Immature natural killer cell (primary cell): ENCODE data around the gene HPSE2. TPM values are rescaled to one million over a fixed set of nuclear protein-coding genes. Genes with fewer than 3 reads are reported as not detected.
"Not testable (repeated sequence)": the region's sequence is repeated elsewhere in the genome, so short reads cannot be mapped to it uniquely, and the experiment has no call there.

Experiments
- DNase-seq, 3 donors: peaks; one replicate each; pipeline ENCODE4 v3.0.0; 2022; ENCODE audit warnings: mixed read lengths in 1 of 3
- H3K27ac Mint-ChIP-seq, 6 donors: one replicate each; pipeline ENCODE4 v1.8.0; 2020; ENCODE audit warnings: mixed read lengths in 6 of 6, mild to moderate bottlenecking in 5 of 6, inconsistent platforms in 4 of 6, moderate library complexity in 3 of 6
- H3K27me3 Mint-ChIP-seq, 3 donors: one replicate each; pipeline ENCODE4 v1.8.0; 2020 to 2021; ENCODE audit warnings: low read depth in 3 of 3, mild to moderate bottlenecking in 3 of 3, mixed read lengths in 3 of 3, moderate library complexity in 3 of 3, inconsistent platforms in 1 of 3
- H3K36me3 Mint-ChIP-seq, 3 donors: one replicate each; pipeline ENCODE4 v1.8.0; 2020; ENCODE audit warnings: mixed read lengths in 3 of 3, inconsistent platforms in 2 of 3, mild to moderate bottlenecking in 2 of 3
- H3K4me1 Mint-ChIP-seq, 2 donors: one replicate each; pipeline ENCODE4 v1.8.0; 2020; ENCODE audit warnings: inconsistent platforms in 2 of 2, mild to moderate bottlenecking in 2 of 2, mixed read lengths in 2 of 2, moderate library complexity in 1 of 2
- H3K4me3 Mint-ChIP-seq, 5 donors: one replicate each; pipeline ENCODE4 v1.8.0; 2020; ENCODE audit warnings: mild to moderate bottlenecking in 5 of 5, mixed read lengths in 5 of 5, inconsistent platforms in 3 of 5, moderate library complexity in 3 of 5
- H3K9me3 Mint-ChIP-seq, 6 donors: one replicate each; pipeline ENCODE4 v1.8.0; 2020; ENCODE audit warnings: mild to moderate bottlenecking in 6 of 6, mixed read lengths in 6 of 6, inconsistent platforms in 4 of 6, moderate library complexity in 3 of 6
- polyA plus RNA-seq, 3 donors: library from polyadenylated mRNA; unstranded; fragments of 300-500 nt; fragmentation: Illumina TruSeq; gene quantifications; one replicate each; pipeline ENCODE4 v1.2.3, GENCODE V29; 2021

HPSE2 gene
- polyA plus RNA-seq, 3 donors from 2014 or later, result not detected

DNA sequence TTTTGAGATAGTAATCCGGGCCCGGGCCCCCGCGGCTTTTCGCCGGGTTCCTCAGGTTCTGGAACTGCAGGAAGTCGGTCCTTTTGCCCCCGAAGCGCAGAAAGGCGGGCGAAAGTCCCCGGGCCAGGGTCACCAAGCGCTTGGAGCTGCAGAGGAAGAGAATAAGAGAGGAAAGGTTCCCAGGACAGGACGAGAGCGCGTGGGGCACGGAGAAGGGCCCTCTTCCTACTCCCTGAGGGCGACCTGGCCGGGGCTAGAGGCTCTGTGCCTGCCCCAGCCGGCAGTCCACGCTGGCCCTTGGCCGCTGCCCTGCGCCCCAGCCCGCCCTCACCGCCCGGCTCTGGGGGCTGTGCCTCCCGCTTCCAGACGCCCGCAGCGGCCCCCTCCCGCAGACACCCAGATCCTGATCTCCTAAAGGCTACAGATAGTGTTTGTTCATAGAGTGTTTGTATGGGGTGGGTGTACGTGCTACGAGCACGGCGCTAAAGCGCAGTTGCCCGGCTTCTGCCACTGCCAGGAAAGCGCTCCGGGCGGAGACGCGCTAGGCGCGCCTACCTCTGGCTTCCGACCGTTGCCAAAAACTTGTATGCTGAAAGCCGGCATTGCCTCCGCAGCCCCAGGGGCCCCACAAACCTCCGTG is 3.2 kb downstream of the HPSE2 start:
- Mint-ChIP-seq H3K27ac (no peak overlapping the region), H3K36me3 (no peaks in the 10 kb centered on the region), H3K9me3 (no peaks in the 10 kb centered on the region), H3K27me3 (peaks cover 19 to 34% (median 32%) of the 10 kb centered on the region in 3 donors), H3K4me1 (peaks cover 13 to 14% of the 10 kb centered on the region in 2 donors), H3K4me3 (no peak overlapping the region)
- DNase-seq, result no peak

GRCh38 chr10:99224766-99225165 is 10.9 kb downstream of the HPSE2 start:
- no peak for DNase-seq
- Mint-ChIP-seq H3K27me3 (peaks cover 3 to 8% (median 5%) of the 10 kb centered on the region in 3 donors), H3K9me3 (no peaks in the 10 kb centered on the region), H3K36me3 (no peaks in the 10 kb centered on the region), H3K4me1 (no peaks in the 10 kb centered on the region), H3K4me3 (no peak overlapping the region), H3K27ac (no peak overlapping the region)

GRCh38 chr10:99207340-99207739 is 28.3 kb downstream of the HPSE2 start:
- Mint-ChIP-seq H3K27ac (no peak overlapping the region), H3K9me3 (peaks cover 0 to 4% (median 0%) of the 10 kb centered on the region in 6 donors), H3K36me3 (no peaks in the 10 kb centered on the region), H3K4me3 (no peak overlapping the region), H3K4me1 (no peaks in the 10 kb centered on the region), H3K27me3 (no peaks in the 10 kb centered on the region)
- no peak for DNase-seq

DNA sequence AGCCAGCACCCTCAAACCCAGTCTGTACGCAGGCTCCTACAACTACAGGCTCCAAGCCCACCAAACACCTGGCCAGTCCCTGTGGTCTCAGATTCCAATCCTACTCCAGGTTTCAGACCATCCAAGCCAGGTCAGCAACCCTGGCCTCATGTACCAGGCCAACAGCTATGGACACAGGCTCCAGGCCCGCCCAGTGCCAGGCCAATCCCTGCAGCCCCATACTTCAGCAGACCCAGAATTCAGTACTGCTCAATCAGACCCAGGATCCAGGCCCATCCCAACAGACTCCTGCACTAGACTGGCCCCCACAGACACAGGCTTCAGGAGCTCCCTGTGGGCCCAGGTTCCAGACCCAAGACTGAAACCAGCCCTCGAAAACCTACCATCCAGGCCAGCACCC is 32.3 kb downstream of the HPSE2 start:
- H3K4me1 Mint-ChIP-seq, result no peaks in the 10 kb centered on the region

GRCh38 chr10:99172950-99173349 is 62.7 kb downstream of the HPSE2 start:
- Mint-ChIP-seq H3K27ac (no peak overlapping the region), H3K36me3 (no peaks in the 10 kb centered on the region), H3K9me3 (peaks cover 0 to 6% (median 0%) of the 10 kb centered on the region in 6 donors), H3K4me3 (no peak overlapping the region), H3K27me3 (peaks cover 0 to 2% (median 2%) of the 10 kb centered on the region in 3 donors), H3K4me1 (no peaks in the 10 kb centered on the region)
- no peak for DNase-seq

More for the DNA sequence above, 32.3 kb downstream of the HPSE2 start:
- Mint-ChIP-seq H3K36me3 (no peaks in the 10 kb centered on the region), H3K9me3 (peaks cover 0 to 4% (median 0%) of the 10 kb centered on the region in 6 donors), H3K4me3 (no peak overlapping the region), H3K27ac (no peak overlapping the region), H3K27me3 (peaks cover 0 to 2% (median 0%) of the 10 kb centered on the region in 3 donors)
- no peak for DNase-seq

DNA sequence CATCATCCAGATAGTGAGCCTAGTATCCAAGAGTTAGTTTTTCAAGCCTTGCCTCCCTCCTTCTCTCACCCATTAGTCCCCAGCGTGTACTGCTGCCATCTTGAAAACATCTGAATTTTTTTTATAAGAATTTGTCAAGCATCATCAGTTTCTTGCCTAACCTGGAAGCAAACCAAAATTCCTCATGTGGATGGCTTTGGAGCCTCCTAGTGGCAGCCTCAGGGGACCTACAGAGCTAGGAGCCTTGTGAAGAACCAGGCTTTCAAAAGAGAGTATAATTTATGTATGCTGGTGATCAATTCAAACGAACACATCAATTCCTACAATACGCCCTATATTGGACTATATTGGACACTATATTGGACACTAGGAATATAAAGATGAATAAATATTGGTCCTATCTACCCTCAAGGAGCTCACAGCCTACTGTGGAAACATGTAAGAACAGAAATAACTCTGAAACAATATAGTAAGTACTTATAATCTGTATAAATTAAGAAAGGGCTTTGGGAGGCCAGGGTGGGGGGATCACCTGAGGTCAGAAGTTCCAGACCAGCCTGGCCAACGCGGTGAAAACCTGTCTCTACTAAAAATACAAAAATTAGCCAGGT is 63.4 kb downstream of the HPSE2 start:
- Mint-ChIP-seq H3K27ac (no peak overlapping the region), H3K9me3 (peaks cover 0 to 6% (median 0%) of the 10 kb centered on the region in 6 donors), H3K4me1 (no peaks in the 10 kb centered on the region), H3K36me3 (no peaks in the 10 kb centered on the region), H3K4me3 (no peak overlapping the region), H3K27me3 (peaks cover 0 to 2% (median 2%) of the 10 kb centered on the region in 3 donors)
- no peak for DNase-seq

- no peak overlapping the region for H3K27ac Mint-ChIP-seq
- H3K27me3 Mint-ChIP-seq, result peaks cover 0 to 6% (median 2%) of the 10 kb centered on the region in 3 donors
- H3K4me3 Mint-ChIP-seq, result no peak overlapping the region
- H3K4me1 Mint-ChIP-seq, result no peaks in the 10 kb centered on the region
- no peaks in the 10 kb centered on the region for H3K36me3 Mint-ChIP-seq
- peaks cover 0 to 4% (median 0%) of the 10 kb centered on the region in 6 donors for H3K9me3 Mint-ChIP-seq
- DNase-seq, result no peak
These were observed 65.5 kb downstream of the HPSE2 start for GRCh38 chr10:99170116-99170675.

GRCh38 chr10:99161165-99161564 is 74.5 kb downstream of the HPSE2 start:
- no peak overlapping the region for H3K27ac Mint-ChIP-seq

GRCh38 chr10:99143651-99144050 is 92.0 kb downstream of the HPSE2 start:
- Mint-ChIP-seq H3K27me3 (peaks cover 0 to 7% (median 0%) of the 10 kb centered on the region in 3 donors), H3K9me3 (peaks cover 0 to 3% (median 0%) of the 10 kb centered on the region in 6 donors), H3K4me1 (no peaks in the 10 kb centered on the region), H3K4me3 (no peak overlapping the region), H3K27ac (no peak overlapping the region), H3K36me3 (no peaks in the 10 kb centered on the region)
- no peak for DNase-seq

More at GRCh38 chr10:99161165-99161564, 74.5 kb downstream of the HPSE2 start:
- H3K4me3 Mint-ChIP-seq, result no peak overlapping the region
- no peaks in the 10 kb centered on the region for H3K36me3 Mint-ChIP-seq
- H3K4me1 Mint-ChIP-seq, result no peaks in the 10 kb centered on the region
- H3K9me3 Mint-ChIP-seq, result peaks cover 0 to 4% (median 0%) of the 10 kb centered on the region in 6 donors
- H3K27me3 Mint-ChIP-seq, result no peaks in the 10 kb centered on the region
- DNase-seq, result no peak

DNA sequence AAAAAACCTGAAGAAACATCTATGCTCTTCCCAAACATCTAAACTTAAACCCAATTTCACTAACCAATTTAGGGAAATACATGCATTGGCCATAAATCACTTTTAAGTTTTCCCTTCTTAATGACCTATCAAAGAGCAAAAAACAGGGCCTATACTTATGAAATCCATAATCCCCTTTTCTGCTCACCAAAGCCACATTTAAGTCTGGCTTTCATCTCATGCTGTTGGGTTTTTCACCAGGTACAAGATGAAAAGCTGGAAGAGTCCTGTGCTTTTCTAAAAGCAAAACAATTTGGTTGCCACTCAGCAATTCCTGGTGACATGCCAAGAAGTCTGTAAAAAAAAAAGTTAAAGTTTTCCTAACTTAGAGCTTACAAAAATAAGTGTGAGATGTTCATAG is 92.6 kb downstream of the HPSE2 start:
- H3K4me1 Mint-ChIP-seq, result no peaks in the 10 kb centered on the region
- peaks cover 0 to 7% (median 0%) of the 10 kb centered on the region in 3 donors for H3K27me3 Mint-ChIP-seq
- no peaks in the 10 kb centered on the region for H3K36me3 Mint-ChIP-seq
- H3K9me3 Mint-ChIP-seq, result peaks cover 0 to 3% (median 0%) of the 10 kb centered on the region in 6 donors
- no peak for DNase-seq
- H3K27ac Mint-ChIP-seq, result no peak overlapping the region
- H3K4me3 Mint-ChIP-seq, result no peak overlapping the region

DNA sequence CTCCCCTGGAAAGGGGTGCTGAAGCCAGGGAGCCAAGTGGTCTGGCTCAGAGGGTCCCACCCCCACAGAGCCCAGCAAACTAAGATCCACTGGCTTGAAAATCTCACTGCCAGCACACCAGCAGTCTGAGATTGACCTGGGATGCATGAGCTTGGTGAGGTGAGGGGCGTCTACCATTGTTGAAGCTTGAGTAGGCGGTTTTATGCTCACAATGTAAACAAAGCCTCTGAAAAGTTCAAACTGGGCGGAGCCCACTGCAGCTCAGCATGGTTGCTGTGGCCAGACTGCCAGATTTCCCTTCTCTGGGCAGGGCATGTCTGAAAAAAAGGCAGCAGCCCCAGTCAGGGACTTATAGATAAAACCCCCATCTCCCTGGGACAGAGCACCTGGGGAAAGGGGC is 102.8 kb downstream of the HPSE2 start:
- peaks cover 1 to 15% (median 5%) of the 10 kb centered on the region in 6 donors for H3K9me3 Mint-ChIP-seq
- H3K27me3 Mint-ChIP-seq, H3K4me3 Mint-ChIP-seq, H3K4me1 Mint-ChIP-seq, H3K36me3 Mint-ChIP-seq, DNase-seq, H3K27ac Mint-ChIP-seq: not testable (repeated sequence)

GRCh38 chr10:99125879-99126278 is 109.8 kb downstream of the HPSE2 start:
- Mint-ChIP-seq H3K4me1 (no peaks in the 10 kb centered on the region), H3K36me3 (no peaks in the 10 kb centered on the region), H3K27me3 (peaks cover 0 to 6% (median 1%) of the 10 kb centered on the region in 3 donors), H3K9me3 (peaks cover 4 to 26% (median 7%) of the 10 kb centered on the region in 6 donors), H3K4me3 (no peak overlapping the region), H3K27ac (no peak overlapping the region)
- DNase-seq, result no peak

- H3K27ac Mint-ChIP-seq, result no peak overlapping the region
- peaks cover 0 to 6% (median 1%) of the 10 kb centered on the region in 3 donors for H3K27me3 Mint-ChIP-seq
- no peaks in the 10 kb centered on the region for H3K36me3 Mint-ChIP-seq
- H3K9me3 Mint-ChIP-seq, result peaks cover 4 to 26% (median 7%) of the 10 kb centered on the region in 6 donors
- H3K4me1 Mint-ChIP-seq, result no peaks in the 10 kb centered on the region
- no peak for DNase-seq
- no peak overlapping the region for H3K4me3 Mint-ChIP-seq
These were observed 111.3 kb downstream of the HPSE2 start for GRCh38 chr10:99124376-99124775.

GRCh38 chr10:99123851-99124250 is 111.8 kb downstream of the HPSE2 start:
- Mint-ChIP-seq H3K4me1 (no peaks in the 10 kb centered on the region), H3K4me3 (no peak overlapping the region), H3K27me3 (peaks cover 0 to 3% (median 1%) of the 10 kb centered on the region in 3 donors), H3K36me3 (no peaks in the 10 kb centered on the region), H3K27ac (no peak overlapping the region), H3K9me3 (peaks cover 4 to 26% (median 6%) of the 10 kb centered on the region in 6 donors)
- no peak for DNase-seq
